IMR-90 (cell line): ENCODE results near the gene LAS1L. TPM values are rescaled to one million over a fixed set of nuclear protein-coding genes. Genes with fewer than 3 reads are reported as not detected.

Experiments
- ATAC-seq: fragments of 200-7000 bp; cut with Tn5 transposase; 2 replicates; pipeline ENCODE4 v1.9.1; 2020; ENCODE audit warnings: low read depth, mild to moderate bottlenecking, moderate library complexity
- BruUV-seq: library from RNA; stranded (reverse); fragments of 400-500 nt; replicated peaks from 2 replicates; lab custom pipeline; 2021; lab: Mats Ljungman, UMichigan
- CTCF ChIA-PET: fragments of 300-600 bp; formaldehyde crosslinking; extraction: SDS; loops from one replicate; lab custom pipeline; 2021; ENCODE audit warnings: antibody characterized with exemption; lab: Yijun Ruan, JAX
- POLR2A ChIA-PET: fragments of 300-600 bp; sonication (Branson Sonifier 250); formaldehyde crosslinking; loops from one replicate; lab custom pipeline; 2022; ENCODE audit warnings: antibody characterized with exemption; ENCODE audit not compliant: unreplicated experiment; lab: Charles Lee
- DNase-seq: peaks from one replicate; pipeline ENCODE4 v3.0.0; 2013
- H2AFZ ChIP-seq: replicated peaks from 2 replicates; pipeline ENCODE3; 2013; ENCODE audit warnings: low read length, mild to moderate bottlenecking; ENCODE audit not compliant: poor library complexity
- H2AK5ac ChIP-seq: 2 replicates; pipeline ENCODE4 v1.6.1; 2013; ENCODE audit warnings: low read depth, low read length, inconsistent platforms
- H2AK9ac ChIP-seq: replicated peaks from 2 replicates; pipeline ENCODE3; 2013; ENCODE audit warnings: mild to moderate bottlenecking, low read depth, low read length, moderate library complexity; ENCODE audit not compliant: poor library complexity
- H2BK120ac ChIP-seq: 2 replicates; pipeline ENCODE4 v1.6.1; 2013; ENCODE audit warnings: low read depth, low read length, inconsistent platforms
- H2BK15ac ChIP-seq: 3 replicates; pipeline ENCODE4 v1.6.1; 2013; ENCODE audit warnings: low read depth, low read length, inconsistent platforms
- H2BK20ac ChIP-seq: 2 replicates; pipeline ENCODE4 v1.6.1; 2013; ENCODE audit warnings: low read depth, mild to moderate bottlenecking, inconsistent platforms, low read length, moderate library complexity
- H2BK5ac ChIP-seq: 2 replicates; pipeline ENCODE4 v1.6.1; 2013; ENCODE audit warnings: mild to moderate bottlenecking, low read depth, low read length, inconsistent platforms; ENCODE audit not compliant: poor library complexity, severe bottlenecking
- H3K14ac ChIP-seq: replicated peaks from 2 replicates; pipeline ENCODE4 v1.6.1; 2013; ENCODE audit warnings: low read depth, low read length, inconsistent platforms
- H3K18ac ChIP-seq: 2 replicates; pipeline ENCODE4 v1.6.1; 2013; ENCODE audit warnings: low read depth, low read length, control low read depth
- H3K23ac ChIP-seq: 2 replicates; pipeline ENCODE4 v1.6.1; 2013; ENCODE audit warnings: low read depth, low read length, inconsistent platforms
- H3K27ac ChIP-seq: 2 replicates; pipeline ENCODE4 v1.5.1; 2013; ENCODE audit warnings: mild to moderate bottlenecking, control low read depth, low read length; ENCODE audit not compliant: insufficient read depth
- H3K27me3 ChIP-seq: 2 replicates; pipeline ENCODE4 v1.6.1; 2013; ENCODE audit warnings: low read length; ENCODE audit not compliant: control insufficient read depth, insufficient read depth
- H3K36me3 ChIP-seq: 2 replicates; pipeline ENCODE4 v1.6.1; 2013; ENCODE audit warnings: low read length, mixed read lengths; ENCODE audit not compliant: control insufficient read depth, insufficient read depth
- H3K4ac ChIP-seq: 2 replicates; pipeline ENCODE4 v1.6.1; 2013; ENCODE audit warnings: low read depth, low read length, inconsistent platforms
- H3K4me1 ChIP-seq: 2 replicates; pipeline ENCODE4 v1.6.1; 2013; ENCODE audit warnings: low read length, mixed read lengths; ENCODE audit not compliant: control insufficient read depth, insufficient read depth
- H3K4me2 ChIP-seq: 2 replicates; pipeline ENCODE4 v1.6.1; 2013; ENCODE audit warnings: low read depth, mild to moderate bottlenecking, control low read depth, low read length, moderate library complexity
- H3K4me3 ChIP-seq: 2 replicates; pipeline ENCODE4 v1.5.1; 2013; ENCODE audit warnings: low read depth, mild to moderate bottlenecking, control low read depth, low read length, moderate library complexity; ENCODE audit not compliant: insufficient read depth
- H3K56ac ChIP-seq: 2 replicates; pipeline ENCODE4 v1.6.1; 2013; ENCODE audit warnings: low read length, inconsistent platforms; ENCODE audit not compliant: insufficient read depth; ENCODE audit errors: extremely low read depth
- H3K79me1 ChIP-seq, 2 experiments: 2 replicates each; pipeline ENCODE4 v1.6.1; 2013; ENCODE audit warnings: low read length in 2 of 2, inconsistent platforms in 1 of 2, low read depth in 1 of 2
- H3K9ac ChIP-seq: 2 replicates; pipeline ENCODE4 v1.6.1; 2013; ENCODE audit warnings: low read depth, low read length, control low read depth
- H3K9me1 ChIP-seq: 2 replicates; pipeline ENCODE4 v1.6.1; 2013; ENCODE audit warnings: low read length, inconsistent platforms; ENCODE audit not compliant: insufficient read depth
- H3K9me3 ChIP-seq: 2 replicates; pipeline ENCODE4 v1.6.1; 2013; ENCODE audit warnings: low read length; ENCODE audit not compliant: control insufficient read depth, insufficient read depth
- H4K20me1 ChIP-seq: 2 replicates; pipeline ENCODE4 v1.6.1; 2013; ENCODE audit warnings: low read length, inconsistent platforms; ENCODE audit not compliant: insufficient read depth
- H4K5ac ChIP-seq: 2 replicates; pipeline ENCODE4 v1.6.1; 2013; ENCODE audit warnings: mild to moderate bottlenecking, low read depth, low read length, control low read depth
- H4K8ac ChIP-seq, 2 experiments: 2 replicates each; pipeline ENCODE4 v1.6.1; 2013; ENCODE audit warnings: low read depth in 2 of 2, low read length in 2 of 2, control low read depth in 1 of 2, inconsistent platforms in 1 of 2
- H4K91ac ChIP-seq: 2 replicates; pipeline ENCODE4 v1.6.1; 2013; ENCODE audit warnings: low read depth, low read length, inconsistent platforms; ENCODE audit not compliant: insufficient read depth
- BHLHE40 ChIP-seq: fragments of 150-350 bp; IDR thresholded peaks from 2 replicates; pipeline ENCODE4 v1.6.1; 2016; ENCODE audit warnings: mild to moderate bottlenecking, low read depth, low read length
- CTCF ChIP-seq: conservative IDR thresholded peaks from 2 replicates; pipeline ENCODE4 v1.5.1; 2012; ENCODE audit warnings: mild to moderate bottlenecking, low read depth, low read length, improper control_type of control experiment
- MAFK ChIP-seq: IDR thresholded peaks from 2 replicates; pipeline ENCODE4 v1.6.1; 2012; ENCODE audit warnings: low read depth, low read length, improper control_type of control experiment
- NFE2L2 ChIP-seq: fragments of 150-350 bp; IDR thresholded peaks from 2 replicates; pipeline ENCODE4 v1.6.1; 2016; ENCODE audit warnings: low read depth, mild to moderate bottlenecking, low read length
- POLR2A ChIP-seq: IDR thresholded peaks from 2 replicates; pipeline ENCODE4 v1.6.1; 2012; ENCODE audit warnings: mild to moderate bottlenecking, low read depth, low read length
- RAD21 ChIP-seq: IDR thresholded peaks from 2 replicates; pipeline ENCODE4 v1.6.1; 2012; ENCODE audit warnings: low read length, improper control_type of control experiment
- SMC3 ChIP-seq: fragments of 150-350 bp; IDR thresholded peaks from 2 replicates; pipeline ENCODE4 v1.6.1; 2016; ENCODE audit warnings: low read depth, mild to moderate bottlenecking, antibody characterized with exemption, low read length, moderate library complexity
- whole genome bisulfite sequencing, 2 experiments: methylation state at CpG; one replicate each; pipeline versions ENCODE4 v1.1.5 to v1.1.7; 2013; ENCODE audit warnings: missing lambda C conversion rate in 2 of 2; ENCODE audit not compliant: insufficient read length in 1 of 2; ENCODE audit errors: extremely low coverage in 2 of 2; 5-methylcytosine and 5-hydroxymethylcytosine counted together
- dilution Hi-C: fragments of 300-500 bp; cut with HindIII; formaldehyde crosslinking; loops from one replicate; pipeline ENCODE4 v1.14.3; 2018; ENCODE audit warnings: low sequenced_read_pairs; ENCODE audit not compliant: unreplicated experiment
- in situ Hi-C: fragments of 300-500 bp; cut with MboI; formaldehyde crosslinking; loops from 3 replicates; pipeline ENCODE4 v1.14.3; 2019; ENCODE audit warnings: low sequenced_read_pairs, inconsistent platforms, mixed read lengths
- intact Hi-C: fragments of 100-400 bp; cut with micrococcal nuclease; formaldehyde crosslinking; loops from 2 replicates; pipeline ENCODE4 v1.10.0; 2022
- polyA plus RNA-seq, 3 experiments: library from polyadenylated mRNA; depleted of rRNA; stranded (reverse); fragments of >200 nt; gene quantifications; 2 replicates each; pipeline ENCODE4 v1.2.3, GENCODE V29; 2012; ENCODE audit warnings: low replicate concordance in 1 of 3
- total RNA-seq: library from RNA; depleted of rRNA; stranded (reverse); fragments of >200 nt; gene quantifications from 2 replicates; pipeline ENCODE4 v1.2.3, GENCODE V29; 2012

The LAS1L gene
- total and polyA plus RNA-seq, 2 of the 4 experiments (the other 2 are of a cell fraction): 22.8 to 29.2 TPM

GRCh38 chrX:65528705-65529340 lies 5.8 kb downstream of the LAS1L start:
- Histone ChIP-seq H2AK5ac (no peak overlapping the region), H3K36me3 (peaks cover 10% of the 10 kb centered on the region), H3K23ac (no peak overlapping the region), H3K14ac (no peak overlapping the region), H4K20me1 (no peaks in the 10 kb centered on the region), H3K4me3 (no peak overlapping the region), H3K79me1 (peaks cover 0 to 3% of the 10 kb centered on the region in 2 experiments; a peak in 1 of 4 replicates), H4K5ac (no peak overlapping the region), H2BK5ac (no peak overlapping the region), H2AK9ac (peak overlapping the region; percentile 73), H2BK120ac (no peak overlapping the region), H3K27me3 (no peaks in the 10 kb centered on the region), H3K9me1 (peaks cover 3% of the 10 kb centered on the region; the same call in 1 of the 2 replicates), H3K4me1 (peaks cover 3% of the 10 kb centered on the region; the same call in 1 of the 2 replicates), H4K8ac (no peak overlapping the region), H3K56ac (no peak overlapping the region), H2BK15ac (no peak overlapping the region), H4K91ac (no peak overlapping the region), H3K9ac (no peak overlapping the region), H3K9me3 (no peaks in the 10 kb centered on the region), H3K18ac (no peak overlapping the region), H3K27ac (no peak overlapping the region), H3K4me2 (no peak overlapping the region), H2AFZ (peak overlapping the region; percentile 36), H3K4ac (no peak overlapping the region), H2BK20ac (no peak overlapping the region)
- DNase-seq (peak; percentile 10), ATAC-seq (peak; percentile 87)
- WGBS, 2 experiments: 0% methylated on average over 2 of the region's 9 CpGs; no CpG with 5 or more reads in 1 of the 2 experiments
- intact Hi-C loops (loop anchor here (1.0 to 2.0 kb wide), 2 partner anchors 494 to 635 kb away; partner anchors contain the start of gene ZC3H12B), dilution Hi-C loops (no loop called here), in situ Hi-C loops (no loop called here)
- TF ChIP-seq NFE2L2 (no peak), SMC3 (peak; percentile 31; the same call in 1 of the 2 replicates), MAFK (no peak), BHLHE40 (no peak), CTCF (peak; percentile 80), RAD21 (peak; percentile 68), POLR2A (no peak)
- POLR2A ChIA-PET: no interaction called here
- no TSS peak for BruUV-seq
- CTCF ChIA-PET: interaction anchor here (0.6 to 0.7 kb wide), 4 partner anchors 12 to 957 kb away, joined by 3 to 5 read pairs (median 3); no protein-coding TSS in a partner anchor
